HepG2 (cell line): ENCODE data around the gene CAPN12. TPM values are rescaled to one million over a fixed set of nuclear protein-coding genes. Genes with fewer than 3 reads are reported as not detected.
A peak's percentile ranks its signal among the peaks of the same experiment; 100 is the strongest.

Source experiments
- ATAC-seq: fragments of 200-7000 bp; cut with Tn5 transposase; 3 replicates; pipeline ENCODE4 v1.9.1; 2020; ENCODE audit warnings: mild to moderate bottlenecking, moderate library complexity
- BruUV-seq: library from RNA; stranded (reverse); fragments of 400-500 nt; replicated peaks from 2 replicates; lab custom pipeline; 2021; lab: Mats Ljungman, UMichigan
- CTCF ChIA-PET: fragments of 300-600 bp; formaldehyde crosslinking; extraction: SDS; loops from one replicate; lab custom pipeline; 2021; ENCODE audit warnings: low total read pairs, inconsistent platforms, low intra/inter-chr PET ratio; lab: Yijun Ruan, JAX
- POLR2A ChIA-PET: fragments of 350-600 bp; sonication (Branson Sonifier 250); formaldehyde crosslinking; loops from one replicate; lab custom pipeline; 2020; ENCODE audit warnings: antibody characterized with exemption, inconsistent platforms; lab: Yijun Ruan, JAX
- DNase-seq: peaks from one replicate; pipeline ENCODE4 v3.0.0-alpha.2; 2015; ENCODE audit warnings: low spot score
- FAIRE-seq: peaks from 3 replicates; lab custom pipeline; 2011; peaks lifted over from hg19 to GRCh38; lab: Jason Lieb, UNC
- H2AFZ ChIP-seq: one replicate; pipeline ENCODE4 v1.6.1; 2011; ENCODE audit warnings: low read length, inconsistent platforms
- H3K27ac ChIP-seq: fragments of 300-600 bp; 3 replicates; pipeline ENCODE4 v1.8.0; 2011; ENCODE audit warnings: mixed run types, mild to moderate bottlenecking, mixed read lengths, low read length, inconsistent platforms; ENCODE audit not compliant: insufficient read depth; ENCODE audit errors: extremely low read length
- H3K27me3 ChIP-seq, 2 experiments: fragments of 200-600 bp in 1 of 2; 2 replicates in 1 of 2; 3 replicates in 1 of 2; pipeline versions ENCODE4 v1.6.0 to v1.8.0; 2011; ENCODE audit warnings: low read length in 2 of 2, mild to moderate bottlenecking in 2 of 2, moderate library complexity in 2 of 2, inconsistent platforms in 1 of 2; ENCODE audit not compliant: insufficient read depth in 2 of 2, control insufficient read depth in 1 of 2
- H3K36me3 ChIP-seq, 2 experiments: fragments of 200-600 bp in 1 of 2; replicated peaks in 1 of 2; 2 replicates in 1 of 2; 3 replicates in 1 of 2; pipeline versions ENCODE4 v1.5.1 to v1.8.0; 2011; ENCODE audit warnings: low read length in 2 of 2, inconsistent platforms in 1 of 2; ENCODE audit not compliant: insufficient read depth in 2 of 2, control insufficient read depth in 1 of 2
- H3K4me1 ChIP-seq: 2 replicates; pipeline ENCODE4 v1.5.1; 2012; ENCODE audit warnings: low read length, inconsistent platforms; ENCODE audit not compliant: insufficient read depth
- H3K4me2 ChIP-seq: 2 replicates; pipeline ENCODE4 v1.6.0; 2011; ENCODE audit warnings: low read depth, low read length, inconsistent platforms
- H3K4me3 ChIP-seq, 3 experiments: fragments of 200-600 bp in 1 of 3; sonication (generic), shearing (Covaris generic) in 1 of 3; replicated peaks in 1 of 3; 2 replicates each; pipeline ENCODE4 v1.5.1; 2011 to 2016; ENCODE audit warnings: low read length in 3 of 3, inconsistent platforms in 2 of 3, low read depth in 2 of 3, mild to moderate bottlenecking in 2 of 3, control low read depth in 1 of 3, mixed read lengths in 1 of 3; ENCODE audit not compliant: insufficient read depth in 1 of 3
- H3K79me2 ChIP-seq: one replicate; pipeline ENCODE4 v1.6.1; 2011; ENCODE audit warnings: low read length, inconsistent platforms; ENCODE audit not compliant: insufficient read depth
- H3K9ac ChIP-seq: 2 replicates; pipeline ENCODE4 v1.6.0; 2011; ENCODE audit warnings: mild to moderate bottlenecking, low read depth, low read length, inconsistent platforms; ENCODE audit not compliant: insufficient read depth
- H3K9me3 ChIP-seq: 2 replicates; pipeline ENCODE4 v1.5.1; 2012; ENCODE audit warnings: mild to moderate bottlenecking, low read length
- H4K20me1 ChIP-seq: 2 replicates; pipeline ENCODE4 v1.6.0; 2011; ENCODE audit warnings: inconsistent platforms, mild to moderate bottlenecking, low read length, moderate library complexity; ENCODE audit not compliant: insufficient read depth
- AGO2 ChIP-seq: fragments of 200-400 bp; formaldehyde crosslinking; optimal IDR thresholded peaks from 2 replicates; pipeline ENCODE3; 2017; ENCODE audit warnings: mild to moderate bottlenecking, low read depth, low read length, moderate library complexity
- MAF1 ChIP-seq: sonication (generic); formaldehyde crosslinking; IDR thresholded peaks from 2 replicates; pipeline ENCODE4 v1.5.0; 2020; ENCODE audit warnings: missing genetic modification reagents, borderline replicate concordance
- PRPF4 ChIP-seq: fragments of 200-400 bp; formaldehyde crosslinking; IDR thresholded peaks from 2 replicates; pipeline ENCODE4 v1.6.1; 2016; ENCODE audit warnings: low read length, low read depth; ENCODE audit not compliant: poor library complexity, severe bottlenecking
- SAP130 ChIP-seq: IDR thresholded peaks from 2 replicates; pipeline ENCODE4 v1.6.1; 2016; ENCODE audit warnings: low read depth
- ZBTB4 ChIP-seq: sonication (generic); formaldehyde crosslinking; IDR thresholded peaks from 2 replicates; pipeline ENCODE4 v1.4.0; 2020; ENCODE audit warnings: missing genetic modification reagents, mild to moderate bottlenecking, borderline replicate concordance
- ZFP1 ChIP-seq: IDR thresholded peaks from 2 replicates; pipeline ENCODE4 v1.6.1; 2016
- ZNF138 ChIP-seq: sonication (generic); formaldehyde crosslinking; IDR thresholded peaks from 2 replicates; pipeline ENCODE4 v1.5.0; 2020; ENCODE audit warnings: mild to moderate bottlenecking, low read depth, missing genetic modification reagents
- ZNF598 ChIP-seq: sonication (generic); formaldehyde crosslinking; IDR thresholded peaks from 2 replicates; pipeline ENCODE4 v1.5.1; 2020; ENCODE audit warnings: mild to moderate bottlenecking, missing genetic modification reagents, borderline replicate concordance
- ZSCAN25 ChIP-seq: sonication (generic); formaldehyde crosslinking; IDR thresholded peaks from 2 replicates; pipeline ENCODE4 v1.8.0; 2022; ENCODE audit warnings: mild to moderate bottlenecking, missing genetic modification reagents
- WGBS: methylation state at CpG from one replicate; pipeline ENCODE4 v1.1.6; 2017; ENCODE audit warnings: low lambda C conversion rate; 5-methylcytosine and 5-hydroxymethylcytosine counted together
- in situ Hi-C: cut with HindIII; loops from 2 replicates; pipeline ENCODE4 v1.10.0; 2017; ENCODE audit warnings: low pct_unique_long_range_greater_than_20kb; ENCODE audit not compliant: extremely low pct_ligation_motif_present
- intact Hi-C: fragments of 100-400 bp; cut with micrococcal nuclease; formaldehyde crosslinking; loops from one replicate; pipeline ENCODE4 v1.10.0; 2022; ENCODE audit not compliant: unreplicated experiment
- polyA plus RNA-seq, 8 experiments: library from polyadenylated mRNA; depleted of rRNA in 3 of 8; stranded (reverse) in 7 of 8; unstranded in 1 of 8; fragments of >200 nt; fragmentation: Illumina TruSeq in 4 of 8; extraction: Trizol in 4 of 8; gene quantifications; 2 replicates each; pipeline versions ENCODE4 v1.2.1 to v1.2.3, GENCODE V29; 2011 to 2016; ENCODE audit warnings: low read depth in 4 of 8, missing spikeins in 1 of 8, mixed read lengths in 1 of 8; ENCODE audit not compliant: insufficient read depth in 1 of 8
- total RNA-seq, 5 experiments: library from RNA; depleted of rRNA; stranded (reverse); fragments of >200 nt; fragmentation: Illumina TruSeq; extraction: Trizol; gene quantifications; 2 replicates each; pipeline ENCODE4 v1.2.3, GENCODE V29; 2016; ENCODE audit warnings: low read depth in 1 of 5
- TF ChIP-seq, protein P1 (sequence below): sonication (generic); formaldehyde crosslinking; IDR thresholded peaks from 2 replicates; pipeline ENCODE4 v1.5.0; 2020; ENCODE audit warnings: missing genetic modification reagents
- TF ChIP-seq, protein P2 (sequence below): sonication (generic); formaldehyde crosslinking; conservative IDR thresholded peaks from 2 replicates; pipeline ENCODE4 v1.8.0; 2022; ENCODE audit warnings: mild to moderate bottlenecking, moderate library complexity, missing genetic modification reagents
- TF ChIP-seq, protein P3 (sequence below): sonication (generic); formaldehyde crosslinking; IDR thresholded peaks from 2 replicates; pipeline ENCODE4 v1.4.0; 2020; ENCODE audit warnings: missing genetic modification reagents

Gene CAPN12
- total and polyA plus RNA-seq, 2 of the 13 experiments (the other 11 are each of a cell fraction or from before 2014, with no cell fraction given) = 1.6 to 13.6 TPM

GRCh38 chr19:38700350-38700901, 43.8 kb downstream of the CAPN12 start (continued):
- TF ChIP-seq ZNF138 (no peak), PRPF4 (peak; percentile 94), SAP130 (no peak)

GRCh38 chr19:38699647-38700349, 44.5 kb downstream of the CAPN12 start:
- Histone ChIP-seq H3K79me2 (peaks cover 67% of the 10 kb centered on the region), H2AFZ (no peak overlapping the region), H3K4me2 (peak overlapping the region; percentile 70), H3K4me1 (peaks cover 95% of the 10 kb centered on the region), H3K27ac (peak overlapping the region; percentile 99), H3K4me3 (peak overlapping the region in 1 of 3 experiments; percentile 47; a peak in 1 of 6 replicates), H3K36me3 (peaks cover 35 to 59% of the 10 kb centered on the region in 2 experiments), H3K9ac (peak overlapping the region; percentile 76), H3K27me3 (no peaks in the 10 kb centered on the region), H4K20me1 (0 out of 2 replicates have a peak, but pooled peaks cover 3% of the 10 kb centered on the region), H3K9me3 (no peaks in the 10 kb centered on the region)
- ATAC-seq (no peak), DNase-seq (no peak), FAIRE-seq (no peak)
- in situ Hi-C loops = loop anchor here (5.0 kb wide), 1 partner anchor 42 kb away; no protein-coding TSS in a partner anchor
- ChIA-PET CTCF (no interaction called here), POLR2A (interaction anchor here (0.9 to 3.6 kb wide), 12 partner anchors 11 to 152 kb away, joined by 3 to 63 read pairs (median 20); partner anchors contain the start of genes ACTN4 and EIF3K)
- BruUV-seq = no TSS peak
- intact Hi-C loops = loop anchor here (2.0 to 5.0 kb wide), 2 partner anchors 23 to 47 kb away; no protein-coding TSS in a partner anchor
- WGBS = 92% methylated on average over 14 of the region's 18 CpGs
- TF ChIP-seq, protein P1, sequence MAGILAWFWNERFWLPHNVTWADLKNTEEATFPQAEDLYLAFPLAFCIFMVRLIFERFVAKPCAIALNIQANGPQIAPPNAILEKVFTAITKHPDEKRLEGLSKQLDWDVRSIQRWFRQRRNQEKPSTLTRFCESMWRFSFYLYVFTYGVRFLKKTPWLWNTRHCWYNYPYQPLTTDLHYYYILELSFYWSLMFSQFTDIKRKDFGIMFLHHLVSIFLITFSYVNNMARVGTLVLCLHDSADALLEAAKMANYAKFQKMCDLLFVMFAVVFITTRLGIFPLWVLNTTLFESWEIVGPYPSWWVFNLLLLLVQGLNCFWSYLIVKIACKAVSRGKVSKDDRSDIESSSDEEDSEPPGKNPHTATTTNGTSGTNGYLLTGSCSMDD = no peak
- TF ChIP-seq, protein P2, sequence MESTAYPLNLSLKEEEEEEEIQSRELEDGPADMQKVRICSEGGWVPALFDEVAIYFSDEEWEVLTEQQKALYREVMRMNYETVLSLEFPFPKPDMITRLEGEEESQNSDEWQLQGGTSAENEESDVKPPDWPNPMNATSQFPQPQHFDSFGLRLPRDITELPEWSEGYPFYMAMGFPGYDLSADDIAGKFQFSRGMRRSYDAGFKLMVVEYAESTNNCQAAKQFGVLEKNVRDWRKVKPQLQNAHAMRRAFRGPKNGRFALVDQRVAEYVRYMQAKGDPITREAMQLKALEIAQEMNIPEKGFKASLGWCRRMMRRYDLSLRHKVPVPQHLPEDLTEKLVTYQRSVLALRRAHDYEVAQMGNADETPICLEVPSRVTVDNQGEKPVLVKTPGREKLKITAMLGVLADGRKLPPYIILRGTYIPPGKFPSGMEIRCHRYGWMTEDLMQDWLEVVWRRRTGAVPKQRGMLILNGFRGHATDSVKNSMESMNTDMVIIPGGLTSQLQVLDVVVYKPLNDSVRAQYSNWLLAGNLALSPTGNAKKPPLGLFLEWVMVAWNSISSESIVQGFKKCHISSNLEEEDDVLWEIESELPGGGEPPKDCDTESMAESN (CRISPR knock-in tag) = peak; percentile 94
- TF ChIP-seq, protein P3, sequence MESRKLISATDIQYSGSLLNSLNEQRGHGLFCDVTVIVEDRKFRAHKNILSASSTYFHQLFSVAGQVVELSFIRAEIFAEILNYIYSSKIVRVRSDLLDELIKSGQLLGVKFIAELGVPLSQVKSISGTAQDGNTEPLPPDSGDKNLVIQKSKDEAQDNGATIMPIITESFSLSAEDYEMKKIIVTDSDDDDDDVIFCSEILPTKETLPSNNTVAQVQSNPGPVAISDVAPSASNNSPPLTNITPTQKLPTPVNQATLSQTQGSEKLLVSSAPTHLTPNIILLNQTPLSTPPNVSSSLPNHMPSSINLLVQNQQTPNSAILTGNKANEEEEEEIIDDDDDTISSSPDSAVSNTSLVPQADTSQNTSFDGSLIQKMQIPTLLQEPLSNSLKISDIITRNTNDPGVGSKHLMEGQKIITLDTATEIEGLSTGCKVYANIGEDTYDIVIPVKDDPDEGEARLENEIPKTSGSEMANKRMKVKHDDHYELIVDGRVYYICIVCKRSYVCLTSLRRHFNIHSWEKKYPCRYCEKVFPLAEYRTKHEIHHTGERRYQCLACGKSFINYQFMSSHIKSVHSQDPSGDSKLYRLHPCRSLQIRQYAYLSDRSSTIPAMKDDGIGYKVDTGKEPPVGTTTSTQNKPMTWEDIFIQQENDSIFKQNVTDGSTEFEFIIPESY (CRISPR knock-in tag) = peak; percentile 72; the same call in 1 of the 2 replicates
- TF ChIP-seq ZBTB4 (CRISPR knock-in tag) (0 out of 2 replicates have a peak, but pooled peaks have one; percentile 56), ZFP1 (CRISPR knock-in tag) (no peak), MAF1 (CRISPR knock-in tag) (no peak), ZNF598 (CRISPR knock-in tag) (no peak), AGO2 (peak; percentile 81), ZSCAN25 (CRISPR knock-in tag) (no peak)
